HG03457 (cell line): Measurements from ENCODE around the gene MICAL2.

Experiments
- ATAC-seq: cut with Tn5 transposase; IDR thresholded peaks from one replicate; pipeline ENCODE4 v1.9.1; 2021; ENCODE audit warnings: moderate number of reproducible peaks; ENCODE audit not compliant: unreplicated experiment

MICAL2 gene

GRCh38 chr11:12240677-12241076, 130.3 kb downstream of the MICAL2 start:
- no peak for ATAC-seq

- ATAC-seq = no peak
These were observed 131.0 kb downstream of the MICAL2 start for GRCh38 chr11:12241401-12241800.

- ATAC-seq = no peak
These were observed 131.7 kb downstream of the MICAL2 start for GRCh38 chr11:12241971-12242672.

DNA sequence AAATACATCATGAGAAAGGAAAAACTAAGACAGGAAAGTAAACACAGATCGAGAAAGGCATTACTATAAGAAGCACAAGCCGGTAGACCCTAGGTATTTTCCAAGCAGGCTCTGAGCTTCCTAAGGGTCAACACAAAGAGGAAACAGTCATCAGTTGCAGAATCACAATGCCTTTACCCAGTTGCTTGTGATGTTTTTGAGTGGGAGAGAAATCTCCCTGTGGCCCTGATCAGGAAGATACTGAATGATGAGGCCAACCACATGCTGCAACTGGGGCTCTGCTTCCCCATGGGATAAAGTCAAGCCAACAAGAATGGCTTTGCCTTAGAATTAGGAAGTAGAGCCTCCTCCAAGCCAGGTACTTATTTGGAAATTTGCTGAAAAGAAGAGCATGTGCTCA, 132.6 kb downstream of the MICAL2 start:
- ATAC-seq = no peak

DNA sequence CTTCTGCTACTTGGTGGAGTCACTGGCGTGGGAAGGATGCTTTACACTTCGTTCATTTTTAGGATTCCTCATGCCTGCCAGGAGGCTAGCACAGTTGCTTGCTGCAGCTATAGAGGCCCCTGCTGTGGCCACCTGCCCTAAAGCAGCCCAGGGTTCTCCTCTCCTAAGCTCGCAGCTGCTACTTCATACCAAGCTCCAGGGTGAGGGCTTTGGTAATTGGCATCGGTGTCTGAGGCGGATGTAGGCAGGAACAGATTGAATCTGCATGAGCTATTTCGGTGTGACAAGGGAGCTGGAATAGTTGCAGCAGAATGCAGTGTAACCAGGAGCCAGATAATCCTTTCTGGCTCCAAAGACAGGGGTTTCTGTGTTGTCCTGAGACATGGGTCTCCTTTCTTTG, 133.1 kb downstream of the MICAL2 start:
- ATAC-seq = no peak

GRCh38 chr11:12243911-12244550, 133.6 kb downstream of the MICAL2 start:
- no peak for ATAC-seq

DNA sequence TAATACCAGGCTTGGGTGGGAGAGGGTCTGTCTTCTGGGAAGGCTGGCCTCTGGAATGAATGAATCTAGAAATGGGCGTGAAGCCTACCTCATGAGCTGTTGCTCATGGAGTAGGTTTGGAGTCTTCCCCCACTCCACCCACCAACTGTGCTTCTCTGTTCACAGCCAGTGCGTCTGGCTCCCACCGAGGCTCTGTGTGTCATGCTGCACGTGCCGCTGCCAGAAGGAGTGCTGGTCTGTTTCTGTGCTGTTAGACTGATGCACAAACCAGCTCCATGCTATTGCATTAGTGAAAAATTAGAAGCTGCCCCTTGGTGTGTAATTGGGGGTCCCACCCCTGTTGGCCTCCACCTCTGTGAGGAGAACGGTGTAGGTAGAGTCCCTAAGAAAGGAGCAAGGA, 134.7 kb downstream of the MICAL2 start:
- ATAC-seq = no peak

DNA sequence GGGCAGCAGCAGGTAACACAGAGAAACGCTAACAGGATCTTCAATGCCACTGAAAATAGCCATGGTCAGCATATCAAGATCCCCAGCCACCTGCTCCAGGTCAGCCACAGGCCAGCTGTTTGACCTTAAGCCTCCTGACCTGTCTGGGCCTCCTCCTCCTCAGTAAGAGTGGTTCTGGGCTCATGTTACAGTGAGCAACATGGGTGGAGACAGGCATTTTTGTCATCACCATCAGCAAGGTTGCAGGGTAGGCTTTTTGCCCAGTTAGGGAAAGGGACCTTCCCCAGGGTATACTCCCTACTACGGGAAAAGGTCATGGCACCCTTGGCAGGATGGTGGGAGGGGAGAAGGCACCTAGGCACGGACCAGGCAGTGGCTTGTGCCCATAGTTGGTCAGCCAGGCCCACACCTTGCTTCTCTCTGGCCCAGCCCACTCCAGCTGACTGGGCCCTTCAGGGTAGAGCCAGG, 135.2 kb downstream of the MICAL2 start:
- no peak for ATAC-seq

DNA sequence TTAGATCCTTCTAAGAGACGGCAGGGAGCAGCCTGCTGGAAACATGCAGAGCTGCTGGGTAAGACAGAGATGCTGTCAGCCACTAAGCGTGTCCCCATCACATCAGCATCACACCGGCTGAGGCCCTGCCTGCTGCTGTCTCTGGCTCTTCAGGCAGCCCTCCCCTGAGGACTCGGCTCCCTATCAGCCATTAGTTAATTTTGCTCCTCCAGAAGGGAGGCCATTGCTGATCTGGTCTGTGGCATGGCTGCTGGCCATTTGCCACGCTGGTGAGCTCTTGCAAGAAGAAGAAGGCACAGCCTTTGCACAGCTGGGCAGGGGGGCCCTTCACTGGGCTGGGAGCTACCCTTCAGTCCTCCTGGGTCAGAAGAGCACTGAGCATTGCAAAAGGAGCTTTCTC, 135.8 kb downstream of the MICAL2 start:
- ATAC-seq = no peak

DNA sequence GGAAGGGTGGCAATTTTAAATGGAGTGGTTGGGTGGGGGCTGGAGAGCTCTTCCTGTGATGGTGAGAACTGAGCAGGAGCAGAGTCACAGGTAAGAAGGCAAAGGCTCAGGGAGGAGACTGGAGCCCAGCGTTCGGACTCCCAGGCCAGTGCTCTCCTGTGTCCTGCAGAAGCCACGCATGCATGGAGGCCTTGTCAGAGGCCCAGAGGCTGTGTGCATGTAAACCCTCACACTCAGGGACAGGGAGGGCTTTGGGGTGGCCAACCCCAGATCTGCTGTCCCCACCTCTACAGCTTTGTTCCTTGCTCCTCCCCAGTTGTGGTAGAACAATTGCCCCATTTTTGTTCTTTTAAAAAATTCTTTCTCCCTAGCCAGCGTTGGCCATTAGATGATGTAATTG, 136.6 kb downstream of the MICAL2 start:
- ATAC-seq = no peak

DNA sequence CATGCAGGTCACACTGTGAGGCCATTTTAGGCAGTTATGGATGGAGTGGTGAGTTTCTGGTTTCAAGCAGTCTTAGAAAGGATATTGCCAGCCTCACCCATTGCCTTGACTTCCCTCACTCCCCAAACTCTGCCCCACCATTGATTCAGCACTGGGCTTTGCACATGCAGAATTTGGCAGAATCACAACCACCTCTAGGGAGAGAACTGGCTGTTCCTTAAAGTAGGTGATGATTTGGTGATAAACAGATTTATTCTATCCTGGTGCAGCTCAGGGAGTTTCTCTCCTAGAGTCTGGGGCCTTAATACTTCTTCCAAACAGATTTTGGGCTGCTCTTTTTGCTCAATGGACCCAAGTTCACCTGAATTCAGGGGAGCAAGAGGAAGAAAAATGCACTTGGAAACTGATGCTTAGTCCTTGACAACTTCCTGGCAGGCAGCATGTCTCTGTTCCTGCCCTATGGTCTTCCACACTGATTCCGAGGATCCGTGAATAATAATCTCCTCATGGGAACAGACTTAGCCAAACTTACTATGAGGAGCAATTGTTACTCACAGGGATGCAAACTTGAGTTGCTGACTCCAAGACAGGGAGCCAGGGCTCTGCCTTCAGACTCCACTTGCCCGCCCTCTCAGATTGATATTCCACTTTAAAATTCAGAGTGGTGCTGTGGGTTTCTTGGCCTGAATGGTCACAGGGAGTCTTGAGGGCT, 137.3 kb downstream of the MICAL2 start:
- ATAC-seq = no peak

DNA sequence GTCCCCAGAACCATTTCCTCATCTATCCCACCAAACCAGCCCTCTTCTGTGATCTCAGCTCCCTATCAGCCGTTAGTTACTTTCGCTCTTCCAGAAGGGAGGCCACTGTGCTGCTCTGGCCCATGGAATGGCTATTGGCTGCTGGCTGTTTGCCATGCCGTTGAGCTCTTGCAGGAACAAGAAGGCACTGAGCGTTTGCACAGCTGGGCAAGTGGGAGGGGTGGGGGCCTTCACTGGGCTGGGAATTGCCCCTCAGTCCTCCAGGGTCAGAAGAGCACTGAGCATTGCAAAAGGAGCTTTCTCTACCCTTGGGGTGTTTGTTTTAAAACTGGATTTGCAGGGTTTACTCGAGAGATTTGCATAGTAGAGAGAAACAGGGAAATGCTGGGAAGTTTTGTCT, 137.9 kb downstream of the MICAL2 start:
- ATAC-seq = no peak

DNA sequence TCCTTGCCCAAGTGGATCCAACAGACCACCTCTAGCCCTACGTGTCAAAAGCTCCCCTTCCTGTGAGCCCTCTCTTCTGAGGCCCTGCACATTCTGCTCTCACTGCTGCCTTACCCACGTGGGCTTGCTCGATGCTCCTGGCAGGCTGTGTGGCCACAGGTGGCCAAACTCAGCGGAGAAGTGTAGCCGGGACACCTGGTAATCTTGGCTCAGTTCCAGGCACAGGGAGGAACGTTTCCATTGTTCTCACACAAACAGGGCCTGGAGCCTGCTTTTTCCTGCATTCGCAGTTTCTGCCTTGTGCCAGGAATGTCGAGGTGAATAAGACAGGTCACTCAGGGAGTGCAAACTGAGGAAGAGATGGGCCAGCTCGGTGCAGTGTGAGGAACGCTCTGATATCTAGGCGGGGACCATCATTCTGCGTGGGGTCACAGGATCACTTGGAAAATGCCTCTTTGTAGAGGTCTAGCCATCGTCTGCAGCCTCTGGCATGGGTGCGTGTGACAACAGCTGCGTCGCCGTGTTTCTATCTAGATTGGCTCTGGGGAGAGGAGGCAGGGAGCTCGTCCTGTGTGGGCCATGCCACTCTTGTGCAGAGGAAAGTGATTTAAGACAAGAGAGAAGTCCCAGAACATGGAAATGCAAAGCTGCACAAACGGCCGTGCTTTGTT, 139.3 kb downstream of the MICAL2 start:
- ATAC-seq = no peak

- no peak for ATAC-seq
These were observed 141.5 kb downstream of the MICAL2 start for GRCh38 chr11:12251666-12252560.

GRCh38 chr11:12253843-12254281, 143.5 kb downstream of the MICAL2 start:
- no peak for ATAC-seq

GRCh38 chr11:12258451-12258850, 148.1 kb downstream of the MICAL2 start:
- ATAC-seq = no peak

DNA sequence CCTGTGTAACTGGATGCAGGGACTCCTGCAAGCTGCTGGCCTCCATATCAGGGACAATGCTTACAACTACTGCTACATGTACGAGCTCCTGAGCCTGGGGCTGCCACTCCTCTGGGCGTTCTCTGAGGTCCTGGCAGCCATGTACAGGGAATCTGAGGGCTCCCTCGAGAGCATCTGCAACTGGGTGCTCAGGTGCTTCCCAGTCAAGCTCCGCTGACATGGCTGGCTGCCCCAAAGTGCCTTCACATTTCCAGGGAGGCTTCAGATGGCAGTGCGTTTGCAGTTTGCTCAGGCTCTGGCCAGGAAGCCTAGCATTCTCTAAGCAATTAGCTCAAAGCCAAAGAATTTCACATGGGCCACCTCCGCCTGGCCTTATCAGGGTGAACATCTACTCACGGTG, 149.6 kb downstream of the MICAL2 start:
- ATAC-seq = no peak

GRCh38 chr11:12260731-12261521, 150.5 kb downstream of the MICAL2 start:
- ATAC-seq = no peak

- no peak for ATAC-seq
These were observed 151.2 kb downstream of the MICAL2 start for GRCh38 chr11:12261551-12261950.
